Endothelial cell of umbilical vein (primary cell): ENCODE results near the gene RELL2. TPM values are rescaled to one million over a fixed set of nuclear protein-coding genes. Genes with fewer than 3 reads are reported as not detected.

Source experiments
- BruUV-seq: library from RNA; stranded (reverse); fragments of 400-500 nt; replicated peaks from 2 replicates; lab custom pipeline; 2021; lab: Mats Ljungman, UMichigan
- CTCF ChIA-PET: fragments of 300-600, 350-600 bp; sonication (Branson Sonifier 250); formaldehyde crosslinking; loops from one replicate; lab custom pipeline; 2021; ENCODE audit warnings: antibody characterized with exemption, inconsistent platforms; lab: Charles Lee
- POLR2A ChIA-PET: fragments of 300-600, 350-600 bp; sonication (Branson Sonifier 250); formaldehyde crosslinking; loops from one replicate; lab custom pipeline; 2021; ENCODE audit warnings: antibody characterized with exemption, inconsistent platforms; lab: Charles Lee
- DNase-seq: peaks from one replicate; pipeline ENCODE4 v3.0.0-alpha.2; 2011; ENCODE audit warnings: low read depth, low spot score
- FAIRE-seq: peaks from 2 replicates; lab custom pipeline; 2011; peaks lifted over from hg19 to GRCh38; lab: Jason Lieb, UNC
- H2AFZ ChIP-seq: 2 replicates; pipeline ENCODE4 v1.6.0; 2012; ENCODE audit warnings: low read depth, low read length, control low read depth, inconsistent platforms
- H3K27ac ChIP-seq: 2 replicates; pipeline ENCODE4 v1.5.1; 2011; ENCODE audit warnings: low read depth, mild to moderate bottlenecking, control low read depth, low read length, moderate library complexity; ENCODE audit not compliant: insufficient read depth
- H3K27me3 ChIP-seq, 2 experiments: 2 replicates each; pipeline versions ENCODE4 v1.6.0 to v1.6.1; 2011; ENCODE audit warnings: low read length in 2 of 2, mixed read lengths in 1 of 2; ENCODE audit not compliant: control insufficient read depth in 2 of 2, insufficient read depth in 2 of 2
- H3K36me3 ChIP-seq, 2 experiments: 2 replicates in 1 of 2; 3 replicates in 1 of 2; pipeline ENCODE4 v1.5.1; 2011; ENCODE audit warnings: low read length in 2 of 2, mild to moderate bottlenecking in 1 of 2, moderate library complexity in 1 of 2; ENCODE audit not compliant: control insufficient read depth in 2 of 2, insufficient read depth in 2 of 2; ENCODE audit errors: extremely low read depth in 1 of 2
- H3K4me1 ChIP-seq: 3 replicates; pipeline ENCODE4 v1.5.1; 2011; ENCODE audit warnings: mild to moderate bottlenecking, low read length; ENCODE audit not compliant: control insufficient read depth, insufficient read depth; ENCODE audit errors: extremely low read depth
- H3K4me2 ChIP-seq: 2 replicates; pipeline ENCODE4 v1.6.1; 2011; ENCODE audit warnings: low read length, control low read depth, mixed read lengths; ENCODE audit not compliant: insufficient read depth
- H3K4me3 ChIP-seq, 3 experiments: fragments of 200-600 bp in 1 of 3; sonication (generic), shearing (Covaris generic) in 1 of 3; replicated peaks in 1 of 3; 2 replicates each; pipeline ENCODE4 v1.5.1; 2011 to 2016; ENCODE audit warnings: control low read depth in 3 of 3, low read length in 3 of 3, mild to moderate bottlenecking in 2 of 3, inconsistent platforms in 1 of 3, low read depth in 1 of 3, moderate library complexity in 1 of 3; ENCODE audit not compliant: insufficient read depth in 1 of 3
- H3K79me2 ChIP-seq: 2 replicates; pipeline ENCODE4 v1.6.0; 2012; ENCODE audit warnings: low read length, inconsistent platforms; ENCODE audit not compliant: control insufficient read depth, insufficient read depth
- H3K9ac ChIP-seq: replicated peaks from 2 replicates; pipeline ENCODE3; 2011; ENCODE audit warnings: low read length, control low read depth; ENCODE audit not compliant: insufficient read depth; ENCODE audit errors: extremely low read depth
- H3K9me1 ChIP-seq: replicated peaks from 3 replicates; pipeline ENCODE4 v1.6.0; 2011; ENCODE audit warnings: mild to moderate bottlenecking, low read length; ENCODE audit not compliant: control insufficient read depth, insufficient read depth; ENCODE audit errors: extremely low read depth
- H3K9me3 ChIP-seq: replicated peaks from 2 replicates; pipeline ENCODE4 v1.5.1; 2012; ENCODE audit warnings: low read length, inconsistent platforms; ENCODE audit not compliant: control insufficient read depth, insufficient read depth
- H4K20me1 ChIP-seq: replicated peaks from 2 replicates; pipeline ENCODE3; 2011; ENCODE audit warnings: mild to moderate bottlenecking, low read length; ENCODE audit not compliant: control insufficient read depth, insufficient read depth; ENCODE audit errors: extremely low read depth
- EZH2 ChIP-seq: IDR thresholded peaks from 2 replicates; pipeline ENCODE4 v1.6.1; 2012; ENCODE audit warnings: borderline replicate concordance, low read depth, mild to moderate bottlenecking, moderate library complexity, low read length, inconsistent platforms; ENCODE audit not compliant: severe bottlenecking
- FOS ChIP-seq: IDR thresholded peaks from 2 replicates; pipeline ENCODE4 v1.6.1; 2011; ENCODE audit warnings: mild to moderate bottlenecking, low read length, moderate library complexity, borderline replicate concordance; ENCODE audit not compliant: insufficient read depth
- GATA2 ChIP-seq: IDR thresholded peaks from 2 replicates; pipeline ENCODE4 v1.7.0; 2011; ENCODE audit warnings: low read depth, mild to moderate bottlenecking, moderate library complexity, mixed read lengths, low read length; ENCODE audit not compliant: insufficient read length, insufficient read depth
- JUN ChIP-seq: IDR thresholded peaks from 2 replicates; pipeline ENCODE4 v1.6.1; 2011; ENCODE audit warnings: borderline replicate concordance, low read depth; ENCODE audit not compliant: insufficient read length, insufficient read depth
- MYC ChIP-seq: IDR thresholded peaks from one replicate; pipeline ENCODE4 v1.6.1; 2011; ENCODE audit warnings: mild to moderate bottlenecking, low read depth, low read length
- POLR2A ChIP-seq: IDR thresholded peaks from 2 replicates; pipeline ENCODE4 v1.6.1; 2012; ENCODE audit warnings: low read depth, mild to moderate bottlenecking, control low read depth, low read length
- POLR2AphosphoS5 ChIP-seq: IDR thresholded peaks from 2 replicates; pipeline ENCODE4 v1.6.1; 2012; ENCODE audit warnings: low read depth, mild to moderate bottlenecking, control low read depth, low read length, moderate library complexity; ENCODE audit not compliant: insufficient read depth
- dilution Hi-C: fragments of 300-500 bp; cut with MboI; formaldehyde crosslinking; loops from one replicate; pipeline ENCODE4 v1.15.0; 2019; ENCODE audit warnings: low sequenced_read_pairs; ENCODE audit not compliant: extremely low pct_ligation_motif_present
- intact Hi-C: fragments of 100-400 bp; cut with micrococcal nuclease; formaldehyde crosslinking; loops from one replicate; pipeline ENCODE4 v1.10.0; 2022
- polyA plus RNA-seq, 4 experiments: library from polyadenylated mRNA; depleted of rRNA in 3 of 4; stranded (reverse) in 3 of 4; unstranded in 1 of 4; fragments of >200 nt; gene quantifications; 2 replicates each; pipeline versions ENCODE4 v1.2.1 to v1.2.3, GENCODE V29; 2011 to 2012; ENCODE audit warnings: missing spikeins in 1 of 4
- total RNA-seq: library from RNA; stranded (reverse); gene quantifications from 2 replicates; pipeline ENCODE4 v1.2.3, GENCODE V29; 2021
- TF ChIP-seq, protein P1 (sequence below): IDR thresholded peaks from 2 replicates; pipeline ENCODE4 v1.6.1; 2011; ENCODE audit not compliant: insufficient read depth, insufficient read length
- TF ChIP-seq, protein P2 (sequence below), 2 donors: IDR thresholded peaks; 1 replicate in 1 of 2; 2 replicates in 1 of 2; pipeline ENCODE4 v1.5.1; 2011; ENCODE audit warnings: low read length in 2 of 2, mild to moderate bottlenecking in 2 of 2, moderate library complexity in 2 of 2, control low read depth in 1 of 2, inconsistent platforms in 1 of 2, low read depth in 1 of 2; ENCODE audit not compliant: insufficient read depth in 1 of 2; ENCODE audit errors: extremely low read depth in 1 of 2

RELL2 gene
- total and polyA plus RNA-seq, 2 donors (not counting 3 experiments of a cell fraction or from before 2014, with no cell fraction given): 3.4 to 3.6 TPM

GRCh38 chr5:141639357-141640050 lies 2.7 kb downstream of the RELL2 start:
- Histone ChIP-seq H3K4me1 (peaks cover 23% of the 10 kb centered on the region), H3K27ac (no peak overlapping the region), H3K9me3 (no peaks in the 10 kb centered on the region), H3K9ac (no peak overlapping the region), H3K4me3 (no peak overlapping the region), H3K9me1 (no peaks in the 10 kb centered on the region), H3K27me3 (no peaks in the 10 kb centered on the region), H2AFZ (no peak overlapping the region), H3K36me3 (peaks cover 0 to 8% of the 10 kb centered on the region in 2 experiments), H3K4me2 (no peak overlapping the region), H3K79me2 (peaks cover 19% of the 10 kb centered on the region), H4K20me1 (peaks cover 5% of the 10 kb centered on the region)
- intact Hi-C loops (no loop called here), dilution Hi-C loops (no loop called here)
- ChIA-PET POLR2A (no interaction called here), CTCF (interaction anchor here (5.2 to 14.7 kb wide), 2 partner anchors 21 to 48 kb away, joined by 57 to 163 read pairs; partner anchors contain the start of gene DIAPH1)
- FAIRE-seq: no peak
- TF ChIP-seq JUN (no peak), FOS (no peak), EZH2 (no peak), GATA2 (no peak), POLR2A (no peak), MYC (no peak), POLR2AphosphoS5 (no peak)
- TF ChIP-seq, protein P1, sequence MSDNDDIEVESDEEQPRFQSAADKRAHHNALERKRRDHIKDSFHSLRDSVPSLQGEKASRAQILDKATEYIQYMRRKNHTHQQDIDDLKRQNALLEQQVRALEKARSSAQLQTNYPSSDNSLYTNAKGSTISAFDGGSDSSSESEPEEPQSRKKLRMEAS: no peak
- TF ChIP-seq, protein P2, sequence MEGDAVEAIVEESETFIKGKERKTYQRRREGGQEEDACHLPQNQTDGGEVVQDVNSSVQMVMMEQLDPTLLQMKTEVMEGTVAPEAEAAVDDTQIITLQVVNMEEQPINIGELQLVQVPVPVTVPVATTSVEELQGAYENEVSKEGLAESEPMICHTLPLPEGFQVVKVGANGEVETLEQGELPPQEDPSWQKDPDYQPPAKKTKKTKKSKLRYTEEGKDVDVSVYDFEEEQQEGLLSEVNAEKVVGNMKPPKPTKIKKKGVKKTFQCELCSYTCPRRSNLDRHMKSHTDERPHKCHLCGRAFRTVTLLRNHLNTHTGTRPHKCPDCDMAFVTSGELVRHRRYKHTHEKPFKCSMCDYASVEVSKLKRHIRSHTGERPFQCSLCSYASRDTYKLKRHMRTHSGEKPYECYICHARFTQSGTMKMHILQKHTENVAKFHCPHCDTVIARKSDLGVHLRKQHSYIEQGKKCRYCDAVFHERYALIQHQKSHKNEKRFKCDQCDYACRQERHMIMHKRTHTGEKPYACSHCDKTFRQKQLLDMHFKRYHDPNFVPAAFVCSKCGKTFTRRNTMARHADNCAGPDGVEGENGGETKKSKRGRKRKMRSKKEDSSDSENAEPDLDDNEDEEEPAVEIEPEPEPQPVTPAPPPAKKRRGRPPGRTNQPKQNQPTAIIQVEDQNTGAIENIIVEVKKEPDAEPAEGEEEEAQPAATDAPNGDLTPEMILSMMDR (IDR thresholded peaks at IDR 0.05; ENCODE audit: extremely low read depth in 1 of 2, insufficient read depth in 1 of 2, low read depth in 1 of 2, low read length in 2 of 2): no peak
- DNase-seq: no peak
- no TSS peak for BruUV-seq
